ENCODE data around the gene CA10.

DNA sequence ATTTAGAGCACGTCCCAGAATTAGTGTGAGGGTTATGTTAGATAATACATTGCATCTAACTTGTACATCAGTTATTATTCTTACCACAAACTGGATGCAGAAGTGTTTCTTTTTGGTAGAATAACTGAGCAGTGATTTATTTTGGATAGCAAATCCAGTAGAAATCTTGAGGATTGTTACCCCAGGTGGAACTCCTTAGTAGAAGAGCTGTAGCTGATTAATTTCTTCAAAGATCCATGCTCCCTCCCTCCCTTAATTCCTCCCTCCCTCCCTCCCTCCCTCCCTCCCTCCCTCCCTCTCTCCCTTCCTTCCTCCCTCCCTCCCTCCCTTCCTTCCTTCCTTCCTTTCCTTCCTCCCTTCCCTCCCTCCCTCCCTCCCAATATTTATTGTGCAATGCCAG lies 337.7 kb downstream of the CA10 start:
- TF ChIP-seq, protein P1, sequence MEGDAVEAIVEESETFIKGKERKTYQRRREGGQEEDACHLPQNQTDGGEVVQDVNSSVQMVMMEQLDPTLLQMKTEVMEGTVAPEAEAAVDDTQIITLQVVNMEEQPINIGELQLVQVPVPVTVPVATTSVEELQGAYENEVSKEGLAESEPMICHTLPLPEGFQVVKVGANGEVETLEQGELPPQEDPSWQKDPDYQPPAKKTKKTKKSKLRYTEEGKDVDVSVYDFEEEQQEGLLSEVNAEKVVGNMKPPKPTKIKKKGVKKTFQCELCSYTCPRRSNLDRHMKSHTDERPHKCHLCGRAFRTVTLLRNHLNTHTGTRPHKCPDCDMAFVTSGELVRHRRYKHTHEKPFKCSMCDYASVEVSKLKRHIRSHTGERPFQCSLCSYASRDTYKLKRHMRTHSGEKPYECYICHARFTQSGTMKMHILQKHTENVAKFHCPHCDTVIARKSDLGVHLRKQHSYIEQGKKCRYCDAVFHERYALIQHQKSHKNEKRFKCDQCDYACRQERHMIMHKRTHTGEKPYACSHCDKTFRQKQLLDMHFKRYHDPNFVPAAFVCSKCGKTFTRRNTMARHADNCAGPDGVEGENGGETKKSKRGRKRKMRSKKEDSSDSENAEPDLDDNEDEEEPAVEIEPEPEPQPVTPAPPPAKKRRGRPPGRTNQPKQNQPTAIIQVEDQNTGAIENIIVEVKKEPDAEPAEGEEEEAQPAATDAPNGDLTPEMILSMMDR (IDR thresholded peaks at IDR 0.05): no peak
- TF ChIP-seq POLR2AphosphoS5 (IDR thresholded peaks at IDR 0.05) (no peak), POLR2A (IDR thresholded peaks at IDR 0.05; ENCODE audit: low read depth) (no peak)
